ENCODE measurements around the gene RRAD.

DNA sequence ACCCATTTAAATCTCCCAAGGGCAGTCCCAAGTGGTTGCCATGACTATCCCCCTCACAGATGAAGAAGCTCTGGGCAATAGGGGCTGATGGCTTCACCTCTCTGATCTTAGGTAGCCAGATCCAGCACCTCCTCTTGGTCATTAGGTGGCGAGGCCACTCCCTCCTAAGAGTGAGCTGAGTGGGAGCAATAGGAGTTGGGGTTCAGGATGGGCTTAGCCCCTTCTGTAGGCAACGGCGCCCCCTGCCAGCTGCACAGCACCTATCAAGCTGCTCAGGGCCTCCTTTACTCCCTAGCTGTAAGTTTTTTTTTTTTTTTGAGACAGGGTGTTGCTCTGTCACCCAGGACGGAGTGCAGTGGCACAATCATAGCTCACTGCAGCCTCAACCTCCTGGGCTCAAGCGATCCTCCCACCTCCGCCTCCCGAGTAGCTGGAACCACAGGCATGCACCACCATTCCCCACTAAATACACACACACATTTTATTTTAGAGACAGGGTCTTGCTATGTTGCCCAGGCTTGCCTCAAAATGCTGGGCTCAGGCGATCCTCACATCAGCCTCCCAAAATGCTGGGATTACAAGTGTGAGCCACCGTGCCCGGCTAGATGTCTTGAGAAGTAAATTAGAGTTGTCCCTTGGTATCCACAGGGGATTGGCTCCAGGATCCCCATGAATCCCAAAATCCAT, 3.5 kb upstream of the RRAD start:
- TF ChIP-seq REST (IDR thresholded peaks at IDR 0.05) (no peak), YY1 (IDR thresholded peaks at IDR 0.05) (no peak), CTCF (IDR thresholded peaks at IDR 0.05; ENCODE audit: low read depth, low read length, missing input control) (peak; percentile 24), TAF1 (conservative IDR thresholded peaks at IDR 0.05) (no peak)

Measured in liver (tissue), 3 donors.